ENCODE measurements around the gene IHH.

The IHH gene

GRCh38 chr2:219037783-219038499 is 22.8 kb downstream of the IHH start:
- DNase-seq, result no peak

- no peak for DNase-seq
Observed at GRCh38 chr2:219035942-219036341, 24.8 kb downstream of the IHH start.

GRCh38 chr2:219034823-219035222 is 25.9 kb downstream of the IHH start:
- no peak for DNase-seq

- DNase-seq, result no peak
Observed at GRCh38 chr2:219032051-219032745, 28.5 kb downstream of the IHH start.

- DNase-seq, result no peak
Observed at GRCh38 chr2:219031005-219031738, 29.5 kb downstream of the IHH start.

GRCh38 chr2:219030177-219030940 is 30.4 kb downstream of the IHH start:
- no peak for DNase-seq

GRCh38 chr2:219029829-219030165 is 30.9 kb downstream of the IHH start:
- DNase-seq, result peak; percentile 67 to 77

- no peak for DNase-seq
Observed at GRCh38 chr2:219028996-219029828, 31.5 kb downstream of the IHH start.

- no peak for DNase-seq
Observed at GRCh38 chr2:219028141-219028540, 32.6 kb downstream of the IHH start.

GRCh38 chr2:219027511-219028055 is 33.1 kb downstream of the IHH start:
- DNase-seq, result no peak

GRCh38 chr2:219026946-219027345 is 33.8 kb downstream of the IHH start:
- DNase-seq, result no peak

GRCh38 chr2:219025637-219026585 is 34.8 kb downstream of the IHH start:
- DNase-seq, result no peak

GRCh38 chr2:219024059-219024458 is 36.7 kb downstream of the IHH start:
- no peak for DNase-seq

GRCh38 chr2:219023045-219023605 is 37.6 kb downstream of the IHH start:
- DNase-seq, result no peak

- DNase-seq, result no peak
Observed at GRCh38 chr2:219022616-219023015, 38.1 kb downstream of the IHH start.

GRCh38 chr2:219022041-219022440 is 38.7 kb downstream of the IHH start:
- DNase-seq, result no peak

GRCh38 chr2:219021591-219021990 is 39.1 kb downstream of the IHH start:
- DNase-seq, result no peak

- no peak for DNase-seq
Observed at GRCh38 chr2:219020604-219021365, 39.9 kb downstream of the IHH start.

- DNase-seq, result no peak
Observed at GRCh38 chr2:219019436-219019835, 41.3 kb downstream of the IHH start.

- no peak for DNase-seq
Observed at GRCh38 chr2:219018726-219019125, 42.0 kb downstream of the IHH start.

Data from activated CD4-positive, alpha-beta T cell treated with anti-CD3 and anti-CD28 coated beads for 4 hours (primary cell).